Stimulated activated CD4-positive, alpha-beta T cell treated with anti-CD3 and anti-CD28 coated beads, Interleukin-2, amount 100 ng/mL, for 48 hours (primary cell): Measurements from ENCODE around the gene DLK2.
A peak's percentile ranks its signal among the peaks of the same experiment; 100 is the strongest.
"Not testable (repeated sequence)": the region's sequence is repeated elsewhere in the genome, so short reads cannot be mapped to it uniquely, and the experiment has no call there.

Source experiments
- DNase-seq, 2 donors: peaks; one replicate each; pipeline ENCODE4 v3.0.0-alpha.2; 2020

DLK2 gene

GRCh38 chr6:43481075-43481474 is 25.7 kb upstream of the DLK2 start:
- no peak for DNase-seq

- DNase-seq, result no peak
Measured at GRCh38 chr6:43478008-43478372, 22.6 kb upstream of the DLK2 start.

- peak; percentile 99 for DNase-seq
Measured at GRCh38 chr6:43477235-43478007, 22.1 kb upstream of the DLK2 start, which contains the start of gene TJAP1. TSS of gene TJAP1 (plus strand) at chr6:43477570. CDS start at chr6:43499002, 21,432 bp downstream.

DNA sequence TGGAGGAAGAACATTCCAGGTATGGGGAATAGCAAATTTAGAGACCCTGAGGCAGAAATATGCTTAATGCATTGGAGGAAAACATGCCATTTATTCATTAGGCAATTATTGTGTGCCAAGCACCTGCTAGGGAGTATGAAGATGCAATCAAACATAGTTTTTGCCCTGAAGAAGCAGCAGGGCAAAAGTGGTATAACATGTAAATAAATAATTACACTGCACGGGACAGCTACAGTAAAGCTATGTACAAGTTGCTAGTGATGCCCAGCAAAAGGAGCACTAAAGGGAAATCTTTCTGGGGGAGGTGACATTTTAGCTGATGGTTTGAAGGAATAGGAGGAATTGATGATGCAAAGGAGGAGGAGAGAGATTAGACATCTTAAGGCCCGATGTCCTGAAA is 21.4 kb upstream of the DLK2 start:
- DNase-seq, result no peak

GRCh38 chr6:43475516-43475915 is 20.2 kb upstream of the DLK2 start:
- DNase-seq, result no peak

GRCh38 chr6:43472515-43472914 is 17.2 kb upstream of the DLK2 start:
- no peak for DNase-seq

GRCh38 chr6:43471399-43471798 is 16.1 kb upstream of the DLK2 start:
- no peak for DNase-seq

- DNase-seq, result no peak
Measured at GRCh38 chr6:43469947-43470346, 14.6 kb upstream of the DLK2 start.

- DNase-seq, result no peak
Measured at GRCh38 chr6:43468748-43469681, 13.7 kb upstream of the DLK2 start.

- DNase-seq, result no peak
Measured at GRCh38 chr6:43468240-43468639, 12.9 kb upstream of the DLK2 start.

GRCh38 chr6:43467752-43468151 is 12.4 kb upstream of the DLK2 start:
- DNase-seq, result no peak

GRCh38 chr6:43467265-43467664 is 11.9 kb upstream of the DLK2 start:
- DNase-seq, result not testable (repeated sequence)

GRCh38 chr6:43465948-43466347 is 10.6 kb upstream of the DLK2 start:
- DNase-seq, result no peak

DNA sequence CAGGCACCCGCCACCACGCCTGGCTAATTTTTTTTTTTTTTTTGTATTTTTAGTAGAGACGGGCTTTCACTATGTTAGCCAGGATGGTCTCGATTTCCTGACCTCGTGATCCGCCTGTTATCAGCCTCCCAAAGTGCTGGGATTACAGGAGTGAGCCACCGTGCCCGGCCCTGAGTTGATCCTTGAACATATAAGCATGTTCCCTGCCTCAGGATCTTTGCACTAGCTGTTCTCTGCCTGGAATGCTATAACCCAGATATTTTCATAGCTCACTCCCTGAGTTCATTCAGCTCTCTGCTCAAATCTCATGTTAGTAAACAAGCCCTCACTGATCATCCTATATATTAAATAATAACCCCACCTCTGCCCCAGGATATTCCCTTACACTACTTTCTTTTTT is 9.0 kb upstream of the DLK2 start:
- DNase-seq, result no peak

DNA sequence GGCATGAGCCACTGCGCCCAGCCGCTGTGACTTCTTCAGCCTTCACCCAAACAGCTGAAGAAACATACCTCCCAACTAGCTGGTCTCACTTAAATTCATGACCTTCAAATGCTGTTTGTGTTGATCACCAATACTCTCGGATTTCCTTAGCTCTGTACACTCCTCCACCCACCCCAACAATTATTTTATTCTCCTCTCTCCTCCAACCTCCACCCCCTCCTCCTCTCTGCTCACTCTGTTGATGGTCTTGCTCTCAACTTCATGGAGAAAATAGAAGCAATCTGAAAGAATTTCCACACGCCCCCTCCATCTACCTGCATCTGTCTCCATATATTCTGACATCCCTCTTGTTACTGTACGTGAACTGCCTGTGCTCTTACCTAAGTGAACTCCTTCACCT is 6.6 kb upstream of the DLK2 start:
- DNase-seq, result no peak

- no peak for DNase-seq
Measured at GRCh38 chr6:43460032-43460431, 4.7 kb upstream of the DLK2 start.

DNA sequence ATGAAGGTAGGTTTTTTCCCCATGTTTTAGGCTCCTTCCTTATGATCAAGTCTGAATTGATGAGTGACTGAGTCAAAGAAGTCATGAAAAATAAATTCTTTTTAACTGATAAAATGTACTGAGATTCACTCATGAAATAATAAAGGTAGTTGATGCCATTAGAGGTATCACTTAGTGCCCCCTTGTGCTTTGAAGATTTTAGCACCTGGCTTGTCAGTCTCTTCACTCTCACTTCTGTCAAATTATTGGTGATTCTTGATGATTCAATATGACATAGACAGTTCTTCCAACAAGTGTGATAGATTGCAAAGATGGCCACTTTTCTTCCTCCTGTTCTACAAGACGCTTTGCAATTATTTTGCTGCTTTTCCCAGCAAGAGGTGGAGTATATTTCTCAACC is 4.2 kb upstream of the DLK2 start:
- DNase-seq, result no peak

DNA sequence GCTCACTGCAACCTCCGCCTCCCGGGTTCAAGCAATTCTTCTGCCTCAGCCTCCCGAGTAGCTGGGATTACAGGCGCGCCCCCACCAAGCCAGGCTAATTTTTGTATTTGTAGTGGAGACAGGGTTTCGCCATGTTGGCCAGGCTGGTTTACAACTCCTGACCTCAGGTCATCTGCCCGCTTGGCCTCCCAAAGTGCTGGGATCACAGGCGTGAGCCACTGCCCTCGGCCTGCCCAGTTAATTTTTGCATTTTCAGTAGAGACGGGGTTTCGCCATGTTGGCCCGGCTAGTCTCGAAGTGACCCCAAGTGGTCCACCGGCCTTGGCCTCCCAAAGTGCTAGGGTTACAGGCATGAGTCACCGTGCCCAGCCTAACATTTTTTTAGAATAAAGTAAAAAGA is 2.8 kb upstream of the DLK2 start:
- not testable (repeated sequence) for DNase-seq

DNA sequence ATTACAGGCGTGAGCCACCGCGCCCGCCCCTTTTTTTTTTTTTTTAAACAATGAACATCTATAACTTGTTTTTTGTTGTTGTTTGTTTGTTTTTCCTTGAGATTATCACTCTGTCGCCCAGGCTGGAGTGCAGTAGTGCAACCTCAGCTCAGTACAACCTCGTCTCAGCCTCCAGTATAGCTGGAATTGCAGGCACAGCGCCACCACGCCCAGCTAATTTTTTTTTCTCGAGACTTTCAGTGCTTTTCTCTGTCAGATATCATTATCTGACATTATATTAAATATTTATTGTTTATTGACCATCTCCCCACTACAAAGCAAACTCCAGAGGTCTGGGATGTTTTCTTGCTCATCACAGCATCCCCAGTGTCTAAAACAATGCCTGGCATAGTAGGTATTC is 2.3 kb upstream of the DLK2 start:
- DNase-seq, result no peak

DNA sequence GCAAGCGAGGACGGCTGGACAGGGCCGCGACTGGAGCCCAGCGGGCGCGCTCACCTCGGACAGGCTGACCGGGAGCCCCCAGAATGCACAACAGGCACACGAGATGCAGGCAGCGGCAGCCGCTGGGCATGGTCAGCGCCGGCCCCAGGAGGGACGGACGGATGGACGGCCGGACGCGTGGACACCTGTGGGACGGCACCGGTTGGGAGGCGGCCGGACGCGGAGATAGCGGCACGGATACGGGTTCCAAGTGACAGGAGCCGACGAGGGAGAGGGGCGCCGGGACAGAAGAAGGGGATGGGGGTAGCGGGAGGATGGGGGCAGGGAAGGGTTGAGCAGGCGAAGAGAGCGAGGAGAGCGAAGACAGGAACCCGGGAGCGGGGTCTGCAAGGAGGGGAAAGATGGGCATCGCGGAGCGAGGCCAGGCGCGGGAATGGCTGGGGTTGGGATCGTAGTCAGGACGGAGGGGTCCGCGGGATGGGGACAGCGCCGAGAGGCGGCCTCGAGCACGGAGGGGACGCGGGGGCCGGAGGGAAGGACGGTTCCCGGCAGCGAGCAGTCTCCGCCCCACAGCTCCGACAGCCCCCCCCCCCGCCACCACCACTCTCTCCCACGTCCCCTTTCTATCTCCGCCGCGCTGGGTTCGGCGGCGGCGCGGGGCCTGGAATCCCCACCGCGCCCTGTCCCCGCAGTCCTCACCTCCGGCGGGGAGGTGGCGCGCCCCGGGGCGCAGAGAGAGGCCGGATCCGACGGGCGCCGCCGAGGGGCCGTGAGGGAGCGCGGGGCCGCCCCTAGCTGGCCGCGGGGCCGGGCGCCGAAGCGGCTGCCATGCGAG is 435 bp downstream of the DLK2 start:
- DNase-seq, result peak; percentile 11 to 13

DNA sequence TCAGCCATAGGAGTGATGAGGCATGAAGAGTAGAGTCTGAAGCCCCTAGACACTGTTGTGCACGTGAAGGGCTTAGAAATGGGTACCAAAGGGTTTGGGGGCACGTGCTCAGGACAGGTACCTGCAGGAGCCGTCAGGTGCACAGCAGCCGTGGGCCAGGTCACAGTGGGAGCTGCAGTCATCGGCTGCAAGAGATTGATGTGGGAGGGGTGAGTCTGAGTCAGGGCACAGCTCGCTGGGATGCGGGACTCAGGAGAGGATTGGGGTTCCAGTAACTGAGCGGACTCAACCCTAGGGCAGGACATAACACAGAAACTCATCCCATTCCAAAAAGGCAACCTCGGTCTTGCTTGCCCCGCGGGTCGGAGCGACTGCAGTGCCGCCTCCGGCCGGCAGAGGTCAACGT is 1.1 kb downstream of the DLK2 start:
- DNase-seq, result peak; percentile 67 to 72

GRCh38 chr6:43453831-43454230 is 1.5 kb downstream of the DLK2 start:
- no peak for DNase-seq

GRCh38 chr6:43452896-43453295 is 2.5 kb downstream of the DLK2 start:
- DNase-seq, result no peak
